Measurements from ENCODE around the gene METTL27. TPM values are rescaled to one million over a fixed set of nuclear protein-coding genes. Genes with fewer than 3 reads are reported as not detected.
"Not testable (repeated sequence)": the region's sequence is repeated elsewhere in the genome, so short reads cannot be mapped to it uniquely, and the experiment has no call there.

The METTL27 gene
- total RNA-seq, 1 experiment from 2014 or later: 4.3 TPM

GRCh38 chr7:73823257-73823656, 19.1 kb downstream of the METTL27 start:
- Mint-ChIP-seq H3K4me1 (peaks cover 39% of the 10 kb centered on the region), H3K27me3 (ENCODE audit: low read depth) (peaks cover 8% of the 10 kb centered on the region), H3K4me3 (no peak overlapping the region), H3K27ac (no peak overlapping the region), H3K36me3 (no peaks in the 10 kb centered on the region), H3K9me3 (no peaks in the 10 kb centered on the region; the same call in 1 of the 2 replicates)
- no peak for ATAC-seq
- no peak for DNase-seq (ENCODE audit: low spot score)
- ChIA-PET POLR2A (interaction anchor here (1.1 kb wide), 1 partner anchor 11 kb away, joined by 3 read pairs; no protein-coding TSS in a partner anchor), CTCF (interaction anchor here (0.5 to 4.4 kb wide), 5 partner anchors 12 to 204 kb away, joined by 3 to 23 read pairs (median 6); no protein-coding TSS in a partner anchor)
- TF ChIP-seq ELF4 (CRISPR knock-in tag; IDR thresholded peaks at IDR 0.05; ENCODE audit: low read depth) (no peak), ZNF671 (CRISPR knock-in tag; IDR thresholded peaks at IDR 0.05) (no peak), NFYB (CRISPR knock-in tag; conservative IDR thresholded peaks at IDR 0.05; ENCODE audit: low read depth) (no peak), USF1 (CRISPR knock-in tag; IDR thresholded peaks at IDR 0.05) (no peak), ZBTB21 (CRISPR knock-in tag; IDR thresholded peaks at IDR 0.05; ENCODE audit: borderline replicate concordance) (no peak), IRF2 (CRISPR knock-in tag; IDR thresholded peaks at IDR 0.05; ENCODE audit: borderline replicate concordance, low read depth) (no peak), PRRX2 (CRISPR knock-in tag; IDR thresholded peaks at IDR 0.05) (no peak), MYBL2 (CRISPR knock-in tag; IDR thresholded peaks at IDR 0.05) (no peak), KAT7 (CRISPR knock-in tag; IDR thresholded peaks at IDR 0.05; ENCODE audit: borderline replicate concordance) (no peak)

GRCh38 chr7:73822319-73823173, 19.8 kb downstream of the METTL27 start:
- H3K27me3 Mint-ChIP-seq (ENCODE audit: low read depth): peaks cover 8% of the 10 kb centered on the region
- H3K4me3 Mint-ChIP-seq: no peak overlapping the region
- H3K4me1 Mint-ChIP-seq: peaks cover 33% of the 10 kb centered on the region
- CTCF ChIA-PET: interaction anchor here (0.5 to 4.4 kb wide), 6 partner anchors 11 to 379 kb away, joined by 3 to 23 read pairs (median 5); no protein-coding TSS in a partner anchor
- ATAC-seq (no peak), DNase-seq (ENCODE audit: low spot score) (no peak)
- POLR2A ChIA-PET: interaction anchor here (1.1 to 1.2 kb wide), 2 partner anchors 10 kb away, joined by 3 to 7 read pairs; no protein-coding TSS in a partner anchor
- no peaks in the 10 kb centered on the region for H3K36me3 Mint-ChIP-seq
- TF ChIP-seq AR (CRISPR knock-in tag; IDR thresholded peaks at IDR 0.05): no peak
- TF ChIP-seq USF1 (CRISPR knock-in tag; IDR thresholded peaks at IDR 0.05): no peak
- TF ChIP-seq EMX1 (CRISPR knock-in tag; IDR thresholded peaks at IDR 0.05): no peak
- TF ChIP-seq NFATC4 (CRISPR knock-in tag; IDR thresholded peaks at IDR 0.05): no peak
- no peak for TF ChIP-seq ZBTB43 (CRISPR knock-in tag; IDR thresholded peaks at IDR 0.05)
- no peak for TF ChIP-seq ZNF263 (CRISPR knock-in tag; IDR thresholded peaks at IDR 0.05; ENCODE audit: low read depth)
- TF ChIP-seq ZNF232 (CRISPR knock-in tag; IDR thresholded peaks at IDR 0.05): no peak
- no peak for TF ChIP-seq E2F1 (CRISPR knock-in tag; IDR thresholded peaks at IDR 0.05)
- no peak for TF ChIP-seq ZNF416 (CRISPR knock-in tag; IDR thresholded peaks at IDR 0.05)
- TF ChIP-seq NFYB (CRISPR knock-in tag; conservative IDR thresholded peaks at IDR 0.05; ENCODE audit: low read depth): no peak
- no peak for TF ChIP-seq STAT6 (CRISPR knock-in tag; conservative IDR thresholded peaks at IDR 0.05; ENCODE audit: low read depth)
- no peak for TF ChIP-seq RORB (CRISPR knock-in tag; IDR thresholded peaks at IDR 0.05)
- no peak overlapping the region for H3K27ac Mint-ChIP-seq
- H3K9me3 Mint-ChIP-seq: no peaks in the 10 kb centered on the region; the same call in 1 of the 2 replicates

GRCh38 chr7:73821597-73822285, 20.6 kb downstream of the METTL27 start:
- ChIA-PET CTCF (interaction anchor here (0.6 to 4.4 kb wide), 4 partner anchors 11 to 380 kb away, joined by 3 to 23 read pairs (median 8); no protein-coding TSS in a partner anchor), POLR2A (interaction anchor here (1.2 kb wide), 1 partner anchor 11 kb away, joined by 7 read pairs; no protein-coding TSS in a partner anchor)
- H3K27me3 Mint-ChIP-seq (ENCODE audit: low read depth); ATAC-seq; DNase-seq (ENCODE audit: low spot score); H3K4me3 Mint-ChIP-seq; H3K36me3 Mint-ChIP-seq; H3K9me3 Mint-ChIP-seq: not testable (repeated sequence)
- Mint-ChIP-seq H3K27ac (peak overlapping the region; percentile 55; the same call in 1 of the 2 replicates), H3K4me1 (peaks cover 25% of the 10 kb centered on the region)

Measured in WTC11 (cell line).